ENCODE data around the gene WNT7B.

The WNT7B gene

DNA sequence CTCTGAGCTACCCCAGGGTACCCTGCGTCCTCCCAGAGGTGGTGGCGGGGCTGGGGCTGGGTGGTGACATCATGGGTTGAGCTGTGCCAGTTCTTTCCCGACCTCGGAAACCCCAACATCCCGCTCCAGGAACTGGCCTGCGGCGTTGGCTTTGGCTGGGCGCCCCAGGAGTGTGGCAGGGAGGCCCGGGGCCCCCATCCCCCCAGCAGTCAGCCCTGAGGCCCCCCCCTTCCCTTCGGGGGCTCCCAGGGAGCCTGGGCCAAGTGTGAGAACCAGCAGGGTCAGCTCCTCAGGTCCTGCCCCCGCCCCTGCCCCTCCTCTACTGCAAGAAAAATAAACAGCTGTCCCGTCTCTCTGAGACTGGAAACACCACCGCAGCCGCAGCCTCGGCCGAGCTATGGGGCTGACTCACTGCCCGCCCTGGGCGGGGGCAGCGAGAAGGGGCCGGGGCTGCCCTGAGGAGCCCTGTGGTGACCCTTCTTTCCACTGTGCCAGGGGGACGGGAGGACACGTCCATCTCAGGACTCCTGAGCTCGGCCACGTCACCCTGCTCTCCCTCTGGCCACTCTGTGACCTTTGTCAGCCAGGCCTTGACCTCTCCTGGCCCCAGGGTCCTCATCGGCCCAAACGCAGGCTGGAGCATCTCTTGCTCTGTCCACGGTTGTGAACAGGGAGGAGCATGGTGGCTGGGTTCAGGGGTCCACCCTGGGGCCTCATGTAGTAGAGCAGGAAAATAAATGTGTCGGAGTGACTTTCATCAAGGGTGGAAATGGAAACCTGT is 73.4 kb downstream of the WNT7B start:
- no peak for DNase-seq

DNA sequence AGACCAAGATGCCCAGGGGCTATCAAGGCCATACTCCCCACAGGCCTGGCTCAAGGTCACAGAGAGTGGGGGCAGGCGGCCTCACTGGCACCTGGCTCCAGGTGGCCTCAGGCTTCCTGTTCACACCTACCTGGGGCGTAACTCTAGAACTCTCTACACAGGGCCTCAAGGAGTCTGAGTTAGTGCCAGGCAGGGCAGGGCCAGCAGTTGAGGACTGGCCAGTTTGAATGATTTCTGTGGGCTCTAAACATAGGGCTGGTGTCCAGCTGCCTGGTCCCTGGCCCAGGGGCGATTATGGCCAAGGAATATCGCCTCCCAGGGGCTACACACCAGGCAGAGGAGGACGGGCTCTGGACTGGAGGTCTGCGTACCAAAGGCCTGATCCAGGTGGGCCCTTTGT is 79.2 kb downstream of the WNT7B start:
- DNase-seq: no peak

DNA sequence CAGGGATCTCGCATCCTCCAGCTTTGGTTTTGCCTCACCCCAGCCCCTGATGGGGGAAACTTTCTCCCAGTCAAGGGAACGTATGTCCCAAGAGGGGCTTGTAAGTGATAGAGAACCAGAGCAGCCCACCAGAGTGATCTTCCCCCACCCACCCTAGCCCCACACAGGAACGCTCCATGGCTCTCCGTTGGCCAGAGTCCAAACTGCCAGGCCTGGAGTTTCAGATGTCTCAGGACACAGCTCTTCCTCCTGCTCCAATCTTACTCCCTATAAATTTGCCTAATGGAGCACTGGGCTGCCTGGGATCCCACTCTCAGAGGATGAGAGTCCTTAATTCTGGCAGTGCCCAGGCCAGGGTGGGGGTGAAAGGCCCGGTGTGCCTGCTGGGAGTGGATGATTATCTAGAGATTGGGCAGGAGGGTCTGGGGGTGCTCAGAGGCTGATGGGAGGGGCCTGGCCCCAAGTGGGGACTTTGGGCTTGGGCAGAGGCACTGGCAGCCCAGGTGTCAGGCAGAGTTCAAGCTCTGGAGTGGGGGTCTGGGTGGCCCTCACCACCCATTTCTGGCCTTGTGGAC is 79.9 kb downstream of the WNT7B start:
- DNase-seq: no peak

DNA sequence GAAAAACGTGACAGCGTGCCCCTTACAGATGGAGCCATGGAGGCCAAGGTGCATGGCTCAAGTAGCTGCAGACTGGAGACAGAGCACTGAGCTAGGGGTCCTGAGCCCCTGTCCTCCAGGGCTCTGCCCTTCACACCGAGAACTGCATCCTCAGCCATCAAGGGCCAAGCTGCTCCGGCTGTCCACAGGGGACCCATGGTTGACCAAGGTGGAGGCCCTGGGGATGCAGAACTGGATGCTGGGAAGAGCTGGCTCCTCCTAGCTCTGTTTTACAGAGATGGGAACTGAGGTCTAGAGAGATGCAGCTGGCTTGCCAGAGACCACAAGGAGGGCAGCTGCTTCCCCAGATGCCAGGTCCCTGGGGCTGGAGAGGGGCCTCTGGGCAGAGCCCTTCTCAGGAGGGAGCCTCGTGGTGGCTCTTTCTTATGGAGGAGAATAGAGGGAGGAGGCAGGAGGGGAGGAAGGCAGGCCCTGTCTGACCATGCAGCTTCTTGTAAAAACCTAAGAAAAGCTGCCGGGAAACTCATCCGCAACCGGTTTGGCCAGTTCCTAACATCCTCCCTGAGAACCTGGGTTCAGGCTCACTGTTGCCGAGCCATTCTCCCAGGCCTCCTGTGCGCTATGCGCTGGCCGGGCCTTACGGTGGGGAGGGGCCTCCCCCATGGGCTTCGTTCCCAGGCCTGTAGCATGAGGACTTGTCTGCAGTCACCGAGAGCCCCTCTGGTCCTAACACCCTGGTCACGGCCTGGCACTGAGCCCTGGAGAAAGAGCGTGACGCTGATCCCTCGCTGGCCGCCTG is 80.6 kb downstream of the WNT7B start:
- DNase-seq: no peak

DNA sequence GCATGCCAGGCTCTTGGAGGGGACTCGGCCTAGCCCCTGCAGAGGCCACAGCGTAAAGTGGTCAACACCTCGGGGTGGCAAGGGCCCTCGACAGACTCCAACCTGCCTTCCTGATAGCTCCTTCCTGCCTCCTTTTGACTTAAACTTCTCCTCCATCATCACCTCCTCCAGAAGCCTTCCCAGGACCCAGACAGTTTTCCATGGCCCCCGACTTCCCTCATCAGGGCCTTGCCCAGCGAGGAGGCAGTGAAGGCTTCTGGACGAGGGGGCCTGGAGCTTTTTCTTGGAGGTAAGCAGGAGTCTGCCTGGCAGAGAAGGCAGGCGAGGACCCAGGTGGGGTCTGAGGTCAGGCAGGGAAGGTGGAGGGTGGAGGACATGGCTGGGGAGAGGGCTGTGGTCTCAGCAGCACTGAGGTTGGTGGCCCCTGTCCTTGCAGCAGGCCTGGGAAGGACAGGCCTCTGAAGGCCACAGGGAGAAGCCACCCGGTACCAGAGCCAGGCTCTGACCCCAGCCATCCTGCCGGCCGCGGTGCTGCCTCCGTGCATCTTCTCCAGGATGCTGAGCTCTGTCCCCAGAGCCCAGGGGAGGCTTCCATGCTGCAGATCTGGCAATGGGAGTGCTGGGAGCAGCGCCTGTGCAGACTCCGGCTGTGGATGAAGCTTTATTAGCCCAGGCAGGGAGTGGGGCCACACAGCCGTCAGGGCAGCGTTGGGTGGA is 81.4 kb downstream of the WNT7B start:
- DNase-seq: no peak

DNA sequence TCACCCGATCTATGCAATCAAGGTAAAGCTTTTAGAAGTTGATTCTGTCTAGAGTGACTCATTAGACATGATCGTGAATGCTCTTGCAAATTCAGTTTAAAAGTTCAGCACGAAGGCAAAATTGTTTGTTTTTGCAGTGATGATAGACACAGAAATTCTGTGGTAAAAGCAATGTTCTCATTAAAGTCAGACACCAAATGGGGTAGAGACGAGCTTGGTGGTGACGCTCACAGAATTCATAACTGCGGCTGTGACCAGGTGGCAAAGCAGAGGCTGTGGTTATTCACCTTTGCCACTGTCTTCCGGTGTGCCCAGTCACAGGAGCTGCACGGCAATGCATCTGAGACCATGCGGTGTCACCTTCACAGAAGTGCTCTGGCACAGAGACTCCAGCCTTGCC is 83.4 kb downstream of the WNT7B start:
- no peak for DNase-seq

DNA sequence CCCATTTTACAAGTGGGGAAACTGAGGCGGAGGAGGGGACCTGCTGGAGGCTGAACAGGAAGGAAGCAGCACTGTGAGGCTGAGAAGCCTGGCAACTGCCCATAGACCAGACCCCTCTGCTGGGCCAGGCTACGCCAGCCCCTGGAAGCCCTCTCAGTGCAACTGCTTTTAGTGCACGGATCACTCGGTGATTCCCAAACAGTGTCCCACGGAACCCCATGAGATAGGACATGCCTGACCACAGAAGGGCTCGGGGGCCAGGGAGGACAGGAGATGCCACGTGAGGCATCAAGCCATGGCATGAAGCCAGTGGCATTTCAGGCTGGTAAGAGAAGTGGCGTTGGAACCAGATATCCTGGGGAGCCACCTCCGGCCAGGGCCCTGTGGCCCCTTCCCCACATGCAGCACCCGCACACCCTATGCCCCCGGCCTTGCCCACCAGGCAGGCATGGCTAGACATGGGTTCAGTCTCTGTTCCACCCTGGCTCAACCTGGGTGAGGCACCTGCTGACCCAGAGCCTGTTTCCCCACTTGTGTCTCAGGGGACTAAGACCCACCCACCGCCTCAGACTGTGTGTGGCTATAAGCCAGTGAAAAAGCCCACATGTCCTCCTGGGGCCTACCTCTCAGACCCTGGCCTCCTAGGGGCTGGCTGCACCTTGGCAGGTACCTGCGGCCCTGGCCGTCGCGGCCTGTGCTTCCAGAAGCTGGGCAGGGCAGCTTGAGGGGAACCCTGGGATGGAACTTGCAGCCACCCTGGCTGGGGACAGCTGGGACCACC is 84.1 kb downstream of the WNT7B start:
- DNase-seq: no peak

DNA sequence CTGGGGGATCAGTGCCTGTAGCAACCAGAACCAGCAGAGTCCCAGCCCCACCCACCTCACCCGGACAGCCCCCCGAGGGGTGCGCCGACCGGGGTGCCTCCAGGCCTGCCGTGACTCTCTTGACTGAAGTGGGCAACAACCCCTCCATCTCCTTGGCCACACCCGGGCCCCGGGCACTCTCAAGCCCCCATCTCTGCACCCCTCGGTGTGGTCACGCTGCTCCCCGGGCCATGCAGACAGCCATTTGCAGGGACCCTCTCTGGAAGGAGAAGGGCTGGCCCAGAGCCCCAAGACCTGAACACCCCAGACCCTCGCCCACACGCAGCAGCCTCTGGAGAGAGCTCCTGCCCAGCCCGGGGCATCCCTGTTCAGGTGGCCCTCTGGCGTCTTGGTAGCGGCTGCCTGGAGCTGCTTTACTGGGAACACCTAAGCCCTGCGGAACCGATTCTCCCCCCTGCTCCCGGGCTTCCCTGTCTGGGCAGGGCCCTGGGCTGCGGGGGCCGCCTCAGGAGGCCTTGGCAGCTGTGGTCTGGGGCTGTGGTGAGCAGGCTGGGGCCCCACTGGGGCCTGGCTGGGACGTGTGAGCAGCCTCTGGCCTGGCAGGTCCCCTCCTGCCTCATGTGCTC is 84.9 kb downstream of the WNT7B start:
- DNase-seq: no peak

DNA sequence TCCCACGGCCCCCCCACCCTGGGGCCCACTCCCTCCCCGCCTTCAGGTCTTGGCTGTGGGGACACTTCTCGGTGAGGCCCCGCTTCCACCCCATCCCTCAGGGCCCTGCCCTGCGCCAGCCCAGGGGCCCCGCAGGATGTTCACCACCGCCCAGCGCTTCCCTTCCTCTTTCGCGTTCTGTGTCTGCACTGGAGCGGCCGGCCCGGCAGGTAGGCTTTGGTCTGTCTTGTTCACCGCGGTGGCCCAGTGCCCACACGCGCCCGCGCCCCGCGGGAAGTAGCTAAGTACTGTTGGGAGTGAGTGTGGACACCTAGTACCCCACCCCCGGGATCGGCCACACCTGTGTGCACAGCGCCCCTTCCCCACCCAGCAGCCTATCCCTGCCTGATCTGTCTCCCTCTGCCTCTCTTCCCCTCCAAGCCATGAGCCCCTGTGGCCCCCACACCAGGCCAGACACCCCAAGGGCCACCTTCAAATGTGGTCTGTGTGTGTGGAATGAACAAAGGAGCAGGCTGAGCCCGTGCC is 85.4 kb downstream of the WNT7B start:
- no peak for DNase-seq

DNA sequence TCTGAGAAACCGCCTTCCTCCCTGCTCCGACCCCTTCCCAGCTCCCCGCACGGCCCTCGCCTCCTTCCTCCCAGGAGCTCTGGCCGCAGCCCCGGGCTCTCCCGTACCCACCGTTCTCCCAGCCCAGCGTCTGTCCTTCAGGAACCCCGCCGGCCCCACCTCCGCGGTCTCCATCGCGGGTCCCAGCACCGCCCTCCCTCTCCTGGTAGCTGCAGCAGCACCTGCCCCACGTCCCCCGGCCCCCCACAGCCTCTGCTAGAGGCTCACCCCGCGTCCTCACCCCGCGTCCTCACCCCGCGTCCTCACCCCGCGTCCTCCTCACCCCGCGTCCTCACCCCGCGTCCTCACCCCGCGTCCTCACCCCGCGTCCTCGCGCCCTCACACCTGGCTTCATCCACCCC is 85.9 kb downstream of the WNT7B start:
- no peak for DNase-seq

DNA sequence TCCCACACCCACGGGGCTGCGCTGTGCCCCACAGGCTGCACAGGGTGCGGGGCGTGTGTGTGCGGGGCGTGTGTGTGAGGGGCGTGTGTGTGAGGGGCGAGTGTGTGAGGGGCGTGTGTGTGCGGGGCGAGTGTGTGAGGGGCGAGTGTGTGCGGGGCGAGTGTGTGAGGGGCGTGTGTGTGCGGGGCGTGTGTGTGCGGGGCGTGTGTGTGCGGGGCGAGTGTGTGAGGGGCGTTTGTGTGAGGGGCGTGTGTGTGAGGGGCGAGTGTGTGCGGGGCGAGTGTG is 86.7 kb downstream of the WNT7B start:
- no peak for DNase-seq

DNA sequence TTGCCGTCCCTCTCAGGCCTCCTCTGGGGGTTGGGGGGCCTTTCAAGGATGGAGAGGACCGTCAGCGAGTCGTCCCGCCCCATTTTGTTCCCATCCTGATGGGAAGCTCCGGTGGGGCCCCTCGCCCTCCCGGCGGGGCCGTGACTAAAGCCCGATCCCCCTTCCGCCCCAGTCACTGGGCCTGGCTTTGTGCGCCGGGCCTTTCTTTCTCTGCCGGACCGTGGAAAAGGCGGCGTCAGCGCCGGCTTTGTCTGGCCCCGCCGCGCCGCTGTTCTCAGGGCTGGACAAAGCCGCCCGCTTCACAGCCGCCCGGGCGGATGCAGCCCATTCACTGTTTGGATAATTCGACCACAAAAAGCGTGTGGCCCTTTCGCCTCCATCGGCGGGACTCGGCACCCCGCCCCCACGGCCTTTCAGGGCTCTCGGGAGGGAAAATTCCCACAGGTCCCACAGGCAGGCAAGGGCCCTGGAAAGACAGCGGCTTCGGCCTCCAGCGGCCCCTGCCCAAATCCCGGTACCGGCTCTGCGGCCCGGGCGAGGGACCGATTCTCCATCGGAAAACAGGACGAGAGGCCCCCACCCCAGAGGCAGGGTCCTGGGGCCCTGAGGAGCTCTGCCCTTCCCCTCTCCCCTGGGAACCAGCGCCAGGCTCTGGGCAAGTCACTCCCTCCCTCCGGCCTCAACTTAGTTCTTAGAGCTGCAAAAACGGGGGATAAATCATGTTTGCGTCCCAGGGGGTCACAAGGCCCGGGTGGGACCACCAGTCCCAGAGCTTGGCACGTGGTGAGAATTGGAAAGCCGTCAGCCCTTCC is 87.2 kb downstream of the WNT7B start:
- no peak for DNase-seq

DNA sequence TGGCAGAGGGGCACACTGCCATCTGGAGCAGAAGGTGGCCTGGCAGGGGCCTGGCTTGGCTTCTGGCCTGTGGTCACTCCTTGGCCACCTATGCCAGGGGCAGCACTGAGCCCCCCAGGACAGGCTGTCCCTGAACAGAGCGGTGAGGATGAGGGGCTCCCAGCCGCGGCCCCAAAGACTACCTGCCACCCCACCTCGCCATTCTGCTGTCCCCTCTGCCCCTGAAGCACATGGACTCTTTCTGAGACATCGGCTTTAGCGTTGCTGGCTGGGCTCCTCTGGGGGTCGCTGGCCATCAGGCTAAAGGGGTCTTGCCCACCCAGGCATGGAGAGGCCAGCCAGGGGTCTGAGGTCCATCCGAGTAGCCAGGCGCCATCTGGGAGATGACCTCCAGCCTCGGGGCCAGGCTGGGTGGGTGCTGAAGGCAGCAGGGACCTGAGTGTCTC is 87.8 kb downstream of the WNT7B start:
- DNase-seq: no peak

DNA sequence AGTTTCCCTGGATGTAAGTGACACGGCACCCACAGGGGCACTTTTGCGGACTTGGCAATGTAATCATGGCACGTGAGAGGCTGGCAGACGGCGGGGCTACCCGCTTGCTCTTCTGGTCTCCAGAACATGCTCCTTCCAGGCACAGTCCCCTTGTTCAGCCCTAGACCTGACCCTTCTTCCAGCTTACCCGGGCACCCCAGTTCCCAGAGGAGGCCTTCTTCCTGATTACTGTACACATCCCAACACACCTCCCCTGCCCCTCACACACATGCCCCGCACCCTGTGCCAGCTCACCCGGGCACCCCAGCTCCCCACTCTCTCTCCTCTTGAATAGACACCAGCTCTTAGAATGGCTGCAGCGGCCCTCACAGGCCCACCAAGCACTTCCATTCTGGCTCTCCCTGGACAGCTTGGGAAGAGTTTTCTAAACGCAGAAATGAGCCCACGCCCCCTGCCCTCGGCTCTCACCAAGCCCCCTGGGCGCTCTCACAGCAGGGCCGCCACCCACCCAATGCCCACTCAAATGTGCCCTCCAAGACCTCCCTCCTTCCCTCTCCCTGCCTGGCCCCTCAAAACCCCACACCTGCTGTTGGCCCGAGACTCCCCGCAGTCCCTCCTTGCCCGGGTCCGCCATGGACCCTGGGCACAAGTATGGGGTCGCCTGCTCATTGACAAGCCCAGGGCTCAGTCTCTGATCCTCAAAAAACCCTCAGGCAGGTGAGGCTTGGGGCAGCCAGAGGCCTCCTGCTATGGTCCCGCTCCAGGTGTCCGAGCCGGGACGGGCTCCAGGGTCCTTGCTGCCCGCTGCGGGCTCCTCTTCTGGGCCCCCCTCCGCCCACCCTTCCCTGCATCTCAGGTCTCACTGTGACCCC is 88.5 kb downstream of the WNT7B start:
- DNase-seq: no peak

DNA sequence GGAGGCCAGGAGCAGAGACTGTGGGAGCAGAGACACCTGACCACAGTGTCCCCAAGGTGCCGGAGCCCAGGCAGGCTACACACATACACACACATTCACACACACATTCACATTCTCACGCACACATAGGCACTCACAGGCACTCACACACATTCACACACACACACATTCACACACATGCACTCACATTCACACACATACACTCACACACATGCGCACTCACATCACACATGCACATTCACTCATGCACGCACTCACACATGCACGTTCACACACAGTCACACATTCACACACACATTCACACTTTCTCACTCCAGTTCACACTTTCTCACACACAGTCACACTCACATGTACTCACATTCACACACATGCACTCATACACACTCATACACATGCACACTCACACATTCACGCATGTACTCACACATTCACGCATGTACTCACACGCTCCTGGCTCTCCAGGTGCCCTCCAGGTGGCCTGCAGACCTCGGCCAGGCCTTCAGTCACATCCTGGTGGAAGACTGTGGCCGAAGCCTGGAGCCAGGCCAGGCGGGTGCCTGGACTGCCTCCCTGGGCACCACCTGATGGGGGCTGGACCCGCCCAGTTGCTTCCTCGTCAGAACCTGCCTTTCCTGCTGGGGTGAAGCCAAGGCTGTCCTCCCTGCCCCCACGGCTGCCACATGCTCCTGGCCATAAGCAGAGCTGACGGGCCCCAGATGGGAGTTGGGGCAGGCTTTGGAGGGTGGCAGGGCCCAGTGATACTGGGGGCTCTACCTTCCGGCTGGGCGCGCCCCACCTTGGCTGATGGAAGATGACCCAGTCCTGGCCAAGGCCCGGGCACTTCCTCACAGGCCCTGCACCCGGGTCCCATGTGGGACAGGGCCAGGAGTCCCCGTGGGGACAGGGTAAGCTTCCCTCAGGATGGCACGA is 89.5 kb downstream of the WNT7B start:
- DNase-seq: no peak

DNA sequence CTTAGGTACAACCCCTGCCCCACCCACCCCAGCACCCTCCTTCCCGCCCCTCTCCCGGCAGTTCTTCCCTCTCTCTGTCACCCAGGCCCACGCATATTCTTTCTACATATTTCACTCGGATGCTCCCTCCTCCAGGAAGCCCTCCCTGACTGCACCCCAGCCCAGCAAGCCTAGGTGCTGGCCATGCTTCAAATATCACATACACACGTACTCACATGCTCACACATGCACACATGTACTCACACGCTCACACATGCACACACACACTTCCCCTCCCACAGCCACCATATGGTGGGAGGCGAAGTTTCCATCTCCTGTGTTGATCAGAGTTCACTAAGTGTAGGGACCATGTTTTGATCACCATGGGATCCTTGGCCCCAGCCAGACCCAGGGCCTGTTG is 90.4 kb downstream of the WNT7B start:
- DNase-seq: no peak

DNA sequence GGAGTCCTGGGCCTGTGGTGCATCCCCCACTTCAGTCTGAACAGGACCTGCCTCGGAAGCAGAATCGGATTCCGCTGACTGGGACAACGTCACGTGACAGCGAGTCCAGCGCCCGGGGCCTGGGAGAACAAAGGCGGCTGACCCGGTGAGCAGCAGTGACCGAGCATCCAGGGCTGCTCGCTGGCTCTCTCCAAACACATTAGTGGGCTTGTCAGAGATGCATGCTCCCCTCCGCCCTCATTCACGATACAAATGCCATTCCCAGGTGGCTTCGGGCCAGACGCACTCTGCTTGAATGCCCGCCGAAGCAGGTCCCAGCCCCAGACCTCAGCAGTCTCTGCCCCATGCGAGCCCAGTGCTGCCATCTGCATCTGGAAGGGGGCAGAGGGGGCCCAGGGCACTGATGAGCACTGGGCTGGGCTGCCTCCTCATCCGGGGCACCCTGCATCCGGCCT is 91.0 kb downstream of the WNT7B start:
- no peak for DNase-seq

DNA sequence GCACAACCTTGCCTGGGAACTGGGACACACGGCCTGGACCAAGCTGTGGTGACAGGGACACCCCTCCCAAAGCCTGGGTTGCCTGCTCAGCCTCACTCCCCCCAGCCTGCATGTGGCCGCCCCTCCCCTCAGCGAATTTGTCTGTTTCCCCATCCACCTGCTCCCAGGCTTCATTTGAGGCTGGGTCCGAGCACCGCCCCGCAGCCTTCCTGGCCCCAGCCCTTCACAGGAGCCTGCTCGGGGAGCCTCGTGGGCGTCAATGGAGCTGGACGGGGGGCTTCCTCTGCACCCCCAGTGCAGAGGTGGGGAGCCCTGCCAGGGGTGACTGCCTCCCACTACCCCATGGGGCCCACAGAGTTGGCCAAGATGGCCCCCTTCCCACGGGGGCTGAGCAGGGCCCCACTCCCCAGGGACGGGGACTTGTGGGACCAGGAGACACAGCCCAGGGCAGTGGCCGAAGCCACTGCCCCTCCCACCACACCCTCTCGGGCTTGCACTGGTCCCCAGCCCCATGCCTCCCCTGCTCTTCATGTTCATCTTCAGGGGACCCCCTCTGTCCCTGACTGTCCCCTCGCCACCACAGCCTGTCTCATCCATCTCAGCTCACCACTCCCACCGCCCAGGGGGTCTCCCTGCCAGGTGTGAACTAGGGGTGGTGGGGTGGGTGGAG is 91.7 kb downstream of the WNT7B start:
- DNase-seq: no peak
